Measurements from ENCODE around the gene TCIRG1.

The TCIRG1 gene

GRCh38 chr11:68050371-68050841 lies 11.6 kb downstream of the TCIRG1 start:
- in situ Hi-C loops (cut with MboI; ENCODE audit: low pct_unique_long_range_greater_than_20kb, low sequenced_read_pairs, unreplicated experiment), result no loop called here
- peak; percentile 22 for DNase-seq (ENCODE audit: low spot score)
- TF ChIP-seq, protein P1, sequence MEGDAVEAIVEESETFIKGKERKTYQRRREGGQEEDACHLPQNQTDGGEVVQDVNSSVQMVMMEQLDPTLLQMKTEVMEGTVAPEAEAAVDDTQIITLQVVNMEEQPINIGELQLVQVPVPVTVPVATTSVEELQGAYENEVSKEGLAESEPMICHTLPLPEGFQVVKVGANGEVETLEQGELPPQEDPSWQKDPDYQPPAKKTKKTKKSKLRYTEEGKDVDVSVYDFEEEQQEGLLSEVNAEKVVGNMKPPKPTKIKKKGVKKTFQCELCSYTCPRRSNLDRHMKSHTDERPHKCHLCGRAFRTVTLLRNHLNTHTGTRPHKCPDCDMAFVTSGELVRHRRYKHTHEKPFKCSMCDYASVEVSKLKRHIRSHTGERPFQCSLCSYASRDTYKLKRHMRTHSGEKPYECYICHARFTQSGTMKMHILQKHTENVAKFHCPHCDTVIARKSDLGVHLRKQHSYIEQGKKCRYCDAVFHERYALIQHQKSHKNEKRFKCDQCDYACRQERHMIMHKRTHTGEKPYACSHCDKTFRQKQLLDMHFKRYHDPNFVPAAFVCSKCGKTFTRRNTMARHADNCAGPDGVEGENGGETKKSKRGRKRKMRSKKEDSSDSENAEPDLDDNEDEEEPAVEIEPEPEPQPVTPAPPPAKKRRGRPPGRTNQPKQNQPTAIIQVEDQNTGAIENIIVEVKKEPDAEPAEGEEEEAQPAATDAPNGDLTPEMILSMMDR (IDR thresholded peaks at IDR 0.05; ENCODE audit: extremely low read depth, insufficient read depth, missing control alignments), result no peak

- in situ Hi-C loops (cut with MboI; ENCODE audit: low pct_unique_long_range_greater_than_20kb, low sequenced_read_pairs, unreplicated experiment), result no loop called here
- DNase-seq (ENCODE audit: low spot score), result peak; percentile 21
Measured at GRCh38 chr11:68051191-68052136, 12.6 kb downstream of the TCIRG1 start.

GRCh38 chr11:68052137-68052873 lies 13.5 kb downstream of the TCIRG1 start:
- in situ Hi-C loops (cut with MboI; ENCODE audit: low pct_unique_long_range_greater_than_20kb, low sequenced_read_pairs, unreplicated experiment), result no loop called here
- TF ChIP-seq, protein P1 (IDR thresholded peaks at IDR 0.05; ENCODE audit: extremely low read depth, insufficient read depth, missing control alignments), result no peak
- DNase-seq (ENCODE audit: low spot score), result peak; percentile 9

More at GRCh38 chr11:68051191-68052136, 12.6 kb downstream of the TCIRG1 start:
- TF ChIP-seq, protein P1 (IDR thresholded peaks at IDR 0.05; ENCODE audit: extremely low read depth, insufficient read depth, missing control alignments), result no peak

DNA sequence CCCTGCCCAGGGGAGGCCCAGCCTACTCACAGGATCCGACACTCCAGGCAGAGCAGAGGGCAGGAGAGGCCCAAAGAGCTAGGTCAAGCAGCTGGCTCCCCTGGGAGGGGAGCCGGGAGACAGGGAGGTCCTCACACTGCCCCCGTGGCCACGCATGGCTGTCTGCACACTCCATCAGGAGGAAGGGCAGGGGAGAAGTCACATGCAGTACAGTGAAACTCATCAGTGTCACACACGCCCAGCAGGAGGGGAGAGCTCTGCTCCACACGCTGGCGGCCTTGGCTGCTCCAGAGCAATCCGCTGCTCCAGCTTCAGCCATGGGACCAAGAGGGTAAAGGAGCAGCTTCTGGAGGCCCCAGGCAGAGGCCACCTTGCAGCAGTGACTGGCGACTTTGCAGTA lies 14.3 kb downstream of the TCIRG1 start:
- TF ChIP-seq, protein P1 (IDR thresholded peaks at IDR 0.05; ENCODE audit: extremely low read depth, insufficient read depth, missing control alignments), result no peak
- in situ Hi-C loops (cut with MboI; ENCODE audit: low pct_unique_long_range_greater_than_20kb, low sequenced_read_pairs, unreplicated experiment), result no loop called here
- no peak for DNase-seq (ENCODE audit: low spot score)

DNA sequence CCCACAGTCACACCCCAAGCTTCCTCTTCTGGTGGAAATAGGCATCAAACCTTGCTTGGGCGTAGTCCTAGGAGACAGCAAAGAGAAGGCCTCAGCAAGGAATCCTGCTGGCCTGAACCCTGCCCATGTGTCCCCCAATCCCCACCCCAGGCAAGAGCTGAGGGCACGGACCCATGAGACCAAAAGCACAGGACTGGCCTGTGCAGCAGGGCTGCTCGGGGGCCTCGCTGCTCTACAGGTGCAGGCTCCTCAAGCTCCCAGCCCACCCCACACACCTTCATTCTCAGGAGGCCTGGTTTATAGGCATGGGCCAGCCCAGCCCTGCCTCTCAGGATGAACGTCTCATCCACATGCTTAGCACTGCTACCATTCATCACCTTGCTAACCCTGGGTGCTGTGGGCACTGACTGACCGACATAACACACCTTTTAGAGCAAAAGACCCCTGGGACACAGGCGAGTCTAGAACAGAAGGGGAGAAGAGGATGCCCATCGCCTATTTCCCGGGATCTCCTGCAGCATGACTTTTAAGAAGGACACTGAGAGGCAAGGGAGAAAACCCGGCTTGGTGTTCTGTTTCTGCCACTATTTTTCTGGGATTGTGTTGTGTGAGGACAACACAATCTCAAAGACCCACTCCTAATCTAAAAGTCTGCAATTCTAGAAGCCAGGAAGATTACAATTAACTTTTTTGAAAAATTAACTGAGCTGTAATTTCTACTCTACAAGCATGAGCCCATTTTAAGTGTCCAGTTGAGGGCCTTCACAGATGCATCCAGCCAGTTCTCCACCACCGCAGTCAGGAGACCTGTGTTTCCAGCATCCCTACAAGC lies 15.4 kb downstream of the TCIRG1 start:
- in situ Hi-C loops (cut with MboI; ENCODE audit: low pct_unique_long_range_greater_than_20kb, low sequenced_read_pairs, unreplicated experiment), result no loop called here
- DNase-seq (ENCODE audit: low spot score), result peak; percentile 18
- TF ChIP-seq, protein P1 (IDR thresholded peaks at IDR 0.05; ENCODE audit: extremely low read depth, insufficient read depth, missing control alignments), result no peak

All from GM13977 (cell line).